VCaP (cell line): Measurements from ENCODE around the gene DIP2B.

Source experiments
- H3K27ac ChIP-seq: fragments of 450-650 bp; 2 replicates; pipeline ENCODE4 v1.5.1; 2017
- CTCF ChIP-seq: fragments of 450-650 bp; conservative IDR thresholded peaks from 2 replicates; pipeline ENCODE4 v1.5.1; 2017; ENCODE audit warnings: mild to moderate bottlenecking, moderate library complexity

Gene DIP2B

GRCh38 chr12:50776749-50777728 is 272.3 kb downstream of the DIP2B start:
- no peak for TF ChIP-seq CTCF
- no peak overlapping the region for H3K27ac ChIP-seq

GRCh38 chr12:50778663-50779590 is 274.1 kb downstream of the DIP2B start:
- no peak overlapping the region for H3K27ac ChIP-seq
- no peak for TF ChIP-seq CTCF

DNA sequence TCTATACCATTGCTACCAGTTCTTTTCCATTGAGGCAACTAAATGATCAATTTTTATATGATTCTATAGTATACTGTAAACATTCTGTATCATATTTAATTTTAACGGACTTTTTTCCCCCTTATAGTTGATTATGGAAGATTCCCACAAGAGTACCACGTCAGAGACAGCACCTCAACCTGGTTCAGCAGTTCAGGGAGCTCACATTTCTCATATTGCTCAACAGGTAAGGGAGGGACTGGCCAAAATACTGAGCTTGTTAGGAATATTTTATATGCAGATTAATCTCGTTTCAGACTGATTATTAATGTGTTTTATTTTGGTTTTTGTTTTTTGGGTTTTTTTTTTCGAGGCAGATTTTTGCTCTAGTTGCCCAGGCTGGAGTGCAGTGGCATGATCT is 275.2 kb downstream of the DIP2B start:
- no peak overlapping the region for H3K27ac ChIP-seq
- TF ChIP-seq CTCF, result no peak

- no peak overlapping the region for H3K27ac ChIP-seq
- TF ChIP-seq CTCF, result no peak
Observed at GRCh38 chr12:50784501-50784900, 279.7 kb downstream of the DIP2B start.

DNA sequence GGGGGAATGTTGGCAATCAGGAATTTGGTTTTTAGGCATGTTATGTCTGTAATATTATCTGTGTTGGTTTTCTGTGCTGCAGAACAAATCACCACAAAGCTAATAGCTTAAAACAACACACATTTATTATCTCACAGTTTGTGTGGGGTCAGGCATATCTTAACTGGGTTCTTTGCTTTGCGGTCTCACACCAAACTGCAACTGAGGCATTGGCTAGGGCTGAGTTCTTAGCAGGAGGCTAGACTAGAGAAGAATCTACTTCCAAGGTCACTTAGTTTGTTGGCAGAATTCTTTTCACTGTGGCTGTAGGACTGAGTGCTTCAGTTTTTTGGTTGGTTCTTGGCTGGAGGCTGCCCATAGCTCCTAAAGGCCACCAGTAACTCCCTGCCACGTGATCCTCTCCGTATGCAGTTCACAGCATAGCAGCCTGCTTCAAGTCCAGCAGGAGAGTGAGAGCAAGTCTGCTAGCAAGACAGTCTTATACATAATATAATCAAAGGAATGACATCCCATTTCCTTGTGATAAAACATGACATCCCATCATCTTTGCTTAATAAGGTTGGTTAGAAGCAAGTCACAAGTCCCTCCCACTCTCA is 280.7 kb downstream of the DIP2B start:
- no peak for TF ChIP-seq CTCF
- H3K27ac ChIP-seq, result no peak overlapping the region

- no peak overlapping the region for H3K27ac ChIP-seq
- TF ChIP-seq CTCF, result no peak
Observed at GRCh38 chr12:50786498-50787231, 281.9 kb downstream of the DIP2B start.
